ENCODE data around the gene PLCZ1.

Gene PLCZ1

GRCh38 chr12:18684430-18684829, 53.4 kb downstream of the PLCZ1 start:
- TF ChIP-seq FOXP2 (optimal IDR thresholded peaks at IDR 0.05; ENCODE audit: borderline replicate concordance, extremely low read depth, extremely low read length, insufficient read depth): no peak
- TF ChIP-seq SIN3A (IDR thresholded peaks at IDR 0.05; ENCODE audit: borderline replicate concordance, insufficient read depth, low read length): no peak
- TF ChIP-seq TAF1 (IDR thresholded peaks at IDR 0.05; ENCODE audit: borderline replicate concordance, insufficient read depth, low read length): no peak
- no peak for TF ChIP-seq POLR2AphosphoS5 (IDR thresholded peaks at IDR 0.05; ENCODE audit: low read depth, low read length)

GRCh38 chr12:18683327-18684013, 54.3 kb downstream of the PLCZ1 start:
- TF ChIP-seq REST (IDR thresholded peaks at IDR 0.05; ENCODE audit: insufficient read depth in 1 of 2, low read depth in 2 of 2, low read length in 2 of 2) (no peak), TAF1 (IDR thresholded peaks at IDR 0.05; ENCODE audit: borderline replicate concordance, insufficient read depth, low read length) (no peak), FOXP2 (optimal IDR thresholded peaks at IDR 0.05; ENCODE audit: borderline replicate concordance, extremely low read depth, extremely low read length, insufficient read depth) (no peak), POLR2AphosphoS5 (IDR thresholded peaks at IDR 0.05; ENCODE audit: low read depth, low read length) (no peak), SIN3A (IDR thresholded peaks at IDR 0.05; ENCODE audit: borderline replicate concordance, insufficient read depth, low read length) (no peak)

- TF ChIP-seq SIN3A (IDR thresholded peaks at IDR 0.05; ENCODE audit: borderline replicate concordance, insufficient read depth, low read length) (no peak), TAF1 (IDR thresholded peaks at IDR 0.05; ENCODE audit: borderline replicate concordance, insufficient read depth, low read length) (no peak), REST (IDR thresholded peaks at IDR 0.05; ENCODE audit: insufficient read depth in 1 of 2, low read depth in 2 of 2, low read length in 2 of 2) (no peak), POLR2AphosphoS5 (IDR thresholded peaks at IDR 0.05; ENCODE audit: low read depth, low read length) (no peak), FOXP2 (optimal IDR thresholded peaks at IDR 0.05; ENCODE audit: borderline replicate concordance, extremely low read depth, extremely low read length, insufficient read depth) (no peak)
These were observed 56.0 kb downstream of the PLCZ1 start for GRCh38 chr12:18681818-18682217.

GRCh38 chr12:18676996-18677588, 60.7 kb downstream of the PLCZ1 start:
- TF ChIP-seq REST (IDR thresholded peaks at IDR 0.05; ENCODE audit: insufficient read depth in 1 of 2, low read depth in 2 of 2, low read length in 2 of 2) (no peak), FOXP2 (optimal IDR thresholded peaks at IDR 0.05; ENCODE audit: borderline replicate concordance, extremely low read depth, extremely low read length, insufficient read depth) (no peak), SIN3A (IDR thresholded peaks at IDR 0.05; ENCODE audit: borderline replicate concordance, insufficient read depth, low read length) (no peak), POLR2AphosphoS5 (IDR thresholded peaks at IDR 0.05; ENCODE audit: low read depth, low read length) (no peak), TAF1 (IDR thresholded peaks at IDR 0.05; ENCODE audit: borderline replicate concordance, insufficient read depth, low read length) (no peak)

- TF ChIP-seq SIN3A (IDR thresholded peaks at IDR 0.05; ENCODE audit: borderline replicate concordance, insufficient read depth, low read length) (no peak), POLR2AphosphoS5 (IDR thresholded peaks at IDR 0.05; ENCODE audit: low read depth, low read length) (no peak), REST (IDR thresholded peaks at IDR 0.05; ENCODE audit: insufficient read depth in 1 of 2, low read depth in 2 of 2, low read length in 2 of 2) (no peak)
These were observed 61.7 kb downstream of the PLCZ1 start for GRCh38 chr12:18676141-18676540.
